GM23248 (cell line): ENCODE results near the gene KCNC1. TPM values are rescaled to one million over a fixed set of nuclear protein-coding genes. Genes with fewer than 3 reads are reported as not detected.

Source experiments
- DNase-seq: peaks from one replicate; pipeline ENCODE4 v3.0.0-alpha.2; 2015
- H2AFZ ChIP-seq: fragments of 200-600 bp; sonication (generic); 2 replicates; pipeline ENCODE4 v1.6.1; 2016; ENCODE audit warnings: antibody characterized with exemption
- H3F3A ChIP-seq: fragments of 200-600 bp; sonication (generic); 2 replicates; pipeline ENCODE4 v1.6.1; 2016; ENCODE audit warnings: mild to moderate bottlenecking, antibody characterized with exemption, mixed run types; ENCODE audit not compliant: insufficient read depth
- H3K27ac ChIP-seq: fragments of 200-600 bp; sonication (generic); 2 replicates; pipeline ENCODE4 v1.5.1; 2016; ENCODE audit warnings: mild to moderate bottlenecking
- H3K27me3 ChIP-seq: fragments of 200-600 bp; sonication (generic); replicated peaks from 2 replicates; pipeline ENCODE4 v1.6.1; 2016; ENCODE audit warnings: mild to moderate bottlenecking; ENCODE audit not compliant: insufficient read depth
- H3K36me3 ChIP-seq: fragments of 200-600 bp; sonication (generic); 2 replicates; pipeline ENCODE4 v1.6.1; 2016; ENCODE audit warnings: low read depth, mild to moderate bottlenecking
- H3K4me1 ChIP-seq: fragments of 200-600 bp; sonication (generic); 2 replicates; pipeline ENCODE4 v1.6.1; 2016; ENCODE audit warnings: mild to moderate bottlenecking; ENCODE audit not compliant: insufficient read depth
- H3K4me2 ChIP-seq: fragments of 200-600 bp; sonication (generic); one replicate; pipeline ENCODE4 v1.6.1; 2016; ENCODE audit warnings: mild to moderate bottlenecking; ENCODE audit not compliant: unreplicated experiment
- H3K4me3 ChIP-seq: fragments of 200-600 bp; sonication (generic); 2 replicates; pipeline ENCODE4 v1.5.1; 2016; ENCODE audit warnings: mild to moderate bottlenecking
- H3K79me2 ChIP-seq: fragments of 200-600 bp; sonication (generic); 2 replicates; pipeline ENCODE4 v1.6.1; 2016; ENCODE audit warnings: mild to moderate bottlenecking; ENCODE audit not compliant: insufficient read depth
- H3K9ac ChIP-seq: fragments of 200-600 bp; sonication (generic); 2 replicates; pipeline ENCODE4 v1.6.1; 2016; ENCODE audit warnings: mild to moderate bottlenecking
- H3K9me2 ChIP-seq: fragments of 200-600 bp; sonication (generic); 2 replicates; pipeline ENCODE4 v1.6.1; 2016; ENCODE audit warnings: mixed run types, mild to moderate bottlenecking, moderate library complexity; ENCODE audit not compliant: insufficient read depth
- H3K9me3 ChIP-seq: fragments of 200-600 bp; sonication (generic); one replicate; pipeline ENCODE4 v1.6.1; 2017; ENCODE audit warnings: low read depth
- H4K20me1 ChIP-seq: fragments of 200-600 bp; sonication (generic); 2 replicates; pipeline ENCODE4 v1.6.0; 2016; ENCODE audit not compliant: insufficient read depth
- EZH2 ChIP-seq: fragments of 200-600 bp; sonication (generic); IDR thresholded peaks from 2 replicates; pipeline ENCODE4 v1.6.1; 2018; ENCODE audit warnings: antibody characterized with exemption, mild to moderate bottlenecking; ENCODE audit not compliant: insufficient read depth, poor library complexity, severe bottlenecking
- EZH2phosphoT487 ChIP-seq: fragments of 200-600 bp; sonication (generic); IDR thresholded peaks from 2 replicates; pipeline ENCODE4 v1.6.1; 2018; ENCODE audit warnings: antibody characterized with exemption, moderate library complexity, mild to moderate bottlenecking, low read depth; ENCODE audit not compliant: insufficient read depth
- WGBS, 2 experiments: methylation state at CpG; one replicate each; pipeline ENCODE4 v1.1.6; 2015 to 2017; ENCODE audit warnings: low lambda C conversion rate in 2 of 2, low coverage in 1 of 2; ENCODE audit errors: missing lambda C conversion rate in 2 of 2; 5-methylcytosine and 5-hydroxymethylcytosine counted together
- in situ Hi-C: fragments of 300-500 bp; cut with MboI; formaldehyde crosslinking; loops from 2 replicates; pipeline ENCODE4 v1.15.0; 2020
- polyA plus RNA-seq: library from polyadenylated mRNA; unstranded; fragments of >200 nt; fragmentation: Nextera tagmentation; extraction: Ambion mirVana; gene quantifications from 2 replicates; pipeline ENCODE4 v1.2.1, GENCODE V29; 2016
- total RNA-seq: library from RNA; depleted of rRNA; stranded (reverse); fragments of >200 nt; shearing (Covaris generic); gene quantifications from 2 replicates; pipeline ENCODE4 v1.2.3, GENCODE V29; 2014

KCNC1 gene
- total and polyA plus RNA-seq, 2 experiments from 2014 or later: not detected

DNA sequence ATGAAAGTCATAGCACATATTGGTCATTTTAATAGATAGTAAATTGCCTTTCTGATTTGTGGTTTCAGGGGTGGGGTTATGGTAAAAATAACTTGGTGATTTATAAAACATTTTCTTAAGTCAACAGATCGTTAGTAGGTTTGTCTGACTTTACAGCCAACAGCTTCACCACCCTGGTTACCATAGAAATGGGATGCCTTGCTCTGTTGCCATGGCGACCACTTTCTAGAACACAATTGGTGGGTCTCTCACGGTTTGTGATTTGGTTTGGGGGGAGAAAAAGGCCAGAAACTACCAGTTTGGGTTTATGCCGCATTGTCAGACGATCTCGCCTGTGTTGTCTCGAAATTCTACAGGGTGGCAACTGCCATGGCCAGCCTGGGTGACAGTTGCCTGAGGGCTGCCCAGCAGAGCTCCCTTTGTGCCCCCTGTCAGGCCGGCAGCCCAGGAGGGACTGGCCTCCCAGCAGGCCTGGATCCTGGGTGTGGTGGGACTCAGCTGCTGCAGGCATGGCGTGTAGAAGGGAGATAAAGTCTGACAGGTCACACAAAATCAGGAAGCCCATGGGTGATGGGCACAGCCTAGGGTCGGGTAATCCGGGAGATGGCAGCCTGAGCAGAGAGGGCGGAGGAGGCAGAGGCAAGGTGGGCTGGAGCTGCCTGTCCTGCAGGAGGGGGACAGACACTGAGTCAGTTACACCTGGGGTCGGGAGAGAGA lies 30.9 kb downstream of the KCNC1 start:
- in situ Hi-C loops: no loop called here
- DNase-seq: peak; percentile 14
- no peak for TF ChIP-seq EZH2
- no peak for TF ChIP-seq EZH2phosphoT487

DNA sequence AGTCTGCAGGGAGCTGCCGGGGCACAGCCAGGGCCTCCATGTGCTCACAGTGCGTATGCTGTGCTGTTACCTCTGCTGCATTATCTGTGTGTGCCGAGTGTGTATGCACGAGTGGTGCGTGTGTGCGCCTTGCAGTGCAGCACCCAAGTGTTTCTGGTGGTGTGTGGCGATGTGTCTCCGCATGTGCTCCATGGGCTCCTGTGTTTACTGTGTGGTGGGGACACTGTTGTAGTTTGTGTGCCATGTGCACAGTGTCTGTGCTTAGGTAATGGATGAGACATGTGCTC lies 31.4 kb downstream of the KCNC1 start:
- Histone ChIP-seq H3F3A (no peaks in the 10 kb centered on the region), H3K4me3 (no peak overlapping the region), H3K9me3 (no peaks in the 10 kb centered on the region), H3K9ac (no peak overlapping the region), H2AFZ (no peak overlapping the region), H3K4me1 (no peaks in the 10 kb centered on the region), H3K79me2 (no peaks in the 10 kb centered on the region), H3K9me2 (no peaks in the 10 kb centered on the region), H3K36me3 (no peaks in the 10 kb centered on the region), H4K20me1 (no peaks in the 10 kb centered on the region), H3K27ac (no peak overlapping the region), H3K4me2 (no peak overlapping the region), H3K27me3 (no peaks in the 10 kb centered on the region)
- 77 to 82% methylated on average over 8 of the region's 8 CpGs for WGBS, 2 experiments
- TF ChIP-seq EZH2phosphoT487 (no peak), EZH2 (no peak)
- no peak for DNase-seq
- in situ Hi-C loops: no loop called here

More for the DNA sequence above, 30.9 kb downstream of the KCNC1 start:
- no peaks in the 10 kb centered on the region for H3K27me3 ChIP-seq
- H3K4me1 ChIP-seq: no peaks in the 10 kb centered on the region
- no peaks in the 10 kb centered on the region for H3K9me2 ChIP-seq
- no peaks in the 10 kb centered on the region for H3K36me3 ChIP-seq
- H3K4me2 ChIP-seq: no peak overlapping the region
- H3F3A ChIP-seq: no peaks in the 10 kb centered on the region
- 64 to 74% methylated on average over 13 of the region's 13 CpGs for WGBS, 2 experiments
- no peak overlapping the region for H3K4me3 ChIP-seq
- H3K27ac ChIP-seq: no peak overlapping the region
- no peaks in the 10 kb centered on the region for H3K79me2 ChIP-seq
- H3K9ac ChIP-seq: no peak overlapping the region
- no peak overlapping the region for H2AFZ ChIP-seq
- H3K9me3 ChIP-seq: no peaks in the 10 kb centered on the region
- no peaks in the 10 kb centered on the region for H4K20me1 ChIP-seq

DNA sequence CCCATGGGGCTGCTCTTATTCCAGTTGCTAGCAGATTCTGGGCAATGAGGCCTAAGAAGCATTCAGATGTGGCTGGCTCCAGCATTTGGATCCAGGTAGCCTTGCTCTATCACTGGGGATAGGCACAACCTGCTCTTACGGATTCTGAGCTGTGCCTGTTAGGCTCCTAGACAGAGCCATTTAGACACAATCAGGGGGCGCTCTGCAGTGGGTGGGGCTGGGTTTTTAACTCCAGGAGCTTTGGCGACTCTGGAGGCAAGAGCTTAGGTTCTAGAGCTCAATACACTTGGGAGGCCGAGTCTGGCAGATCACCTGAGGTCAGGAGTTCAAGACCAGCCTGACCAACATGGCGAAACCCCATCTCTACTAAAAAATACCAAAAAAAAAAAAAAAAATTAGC lies 32.0 kb downstream of the KCNC1 start:
- no peak overlapping the region for H3K4me3 ChIP-seq
- in situ Hi-C loops: no loop called here
- 53 to 64% methylated on average over 4 to 5 of the region's 5 CpGs for WGBS, 2 experiments

DNA sequence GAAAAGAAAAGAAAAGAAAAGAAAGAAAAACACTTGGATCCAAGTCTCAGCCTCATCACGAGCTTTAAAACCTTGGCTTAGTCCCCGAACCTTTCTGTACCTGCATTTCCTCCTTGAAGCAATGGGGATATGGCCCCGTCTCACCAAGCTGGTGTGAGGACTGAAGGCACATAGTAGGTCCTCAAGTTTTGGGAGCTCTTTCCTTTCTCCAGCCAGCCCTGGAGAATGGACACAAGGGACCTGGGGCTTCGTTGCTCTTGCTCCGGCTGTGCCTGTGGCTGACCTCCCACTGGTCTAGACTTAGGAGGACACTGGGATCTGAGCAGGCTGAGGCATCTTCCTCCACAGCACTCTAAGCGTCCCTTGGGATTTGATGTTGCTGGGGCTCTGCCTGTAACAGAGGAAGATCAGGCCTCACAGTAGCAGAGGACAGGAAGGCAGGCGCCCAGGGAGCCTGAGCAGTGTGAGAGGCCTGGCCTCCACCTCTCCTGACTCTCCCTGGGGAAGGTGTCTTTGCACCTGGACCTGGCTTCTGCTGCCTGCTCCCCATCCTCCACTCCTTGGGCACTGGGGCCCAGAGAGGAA lies 32.8 kb downstream of the KCNC1 start:
- in situ Hi-C loops: no loop called here
- 67 to 77% methylated on average over 7 of the region's 7 CpGs for WGBS, 2 experiments

More for the DNA sequence above, 32.0 kb downstream of the KCNC1 start:
- DNase-seq: no peak
- H3K9me2 ChIP-seq: no peaks in the 10 kb centered on the region
- no peaks in the 10 kb centered on the region for H3K4me1 ChIP-seq
- no peak overlapping the region for H2AFZ ChIP-seq
- no peaks in the 10 kb centered on the region for H3K79me2 ChIP-seq
- no peaks in the 10 kb centered on the region for H3K27me3 ChIP-seq
- H4K20me1 ChIP-seq: no peaks in the 10 kb centered on the region
- H3K9me3 ChIP-seq: no peaks in the 10 kb centered on the region
- no peak overlapping the region for H3K9ac ChIP-seq
- TF ChIP-seq EZH2phosphoT487: no peak
- TF ChIP-seq EZH2: no peak
- H3F3A ChIP-seq: no peaks in the 10 kb centered on the region
- no peaks in the 10 kb centered on the region for H3K36me3 ChIP-seq
- H3K27ac ChIP-seq: no peak overlapping the region
- no peak overlapping the region for H3K4me2 ChIP-seq

More for the DNA sequence above, 32.8 kb downstream of the KCNC1 start:
- Histone ChIP-seq H3K27ac (no peak overlapping the region), H3K79me2 (no peaks in the 10 kb centered on the region), H3K9ac (no peak overlapping the region), H3K27me3 (no peaks in the 10 kb centered on the region), H3K9me3 (no peaks in the 10 kb centered on the region), H3F3A (no peaks in the 10 kb centered on the region), H3K4me2 (no peak overlapping the region), H3K36me3 (no peaks in the 10 kb centered on the region), H2AFZ (no peak overlapping the region), H3K9me2 (no peaks in the 10 kb centered on the region), H4K20me1 (no peaks in the 10 kb centered on the region), H3K4me3 (no peak overlapping the region), H3K4me1 (no peaks in the 10 kb centered on the region)
- DNase-seq: peak; percentile 37
- TF ChIP-seq EZH2: no peak
- no peak for TF ChIP-seq EZH2phosphoT487
